Heart right ventricle (tissue), 16 donors: ENCODE measurements around the gene MAMDC2. TPM values are rescaled to one million over a fixed set of nuclear protein-coding genes. Genes with fewer than 3 reads are reported as not detected.

ENCODE experiments used
- ATAC-seq, 8 donors: fragments of 200-7000 bp; cut with Tn5 transposase; one replicate each; pipeline ENCODE4 v1.9.1; 2020; ENCODE audit warnings: mild to moderate bottlenecking in 8 of 8, moderate library complexity in 8 of 8, moderate number of reproducible peaks in 1 of 8
- DNase-seq, 2 donors: peaks; one replicate each; pipeline ENCODE4 v3.0.0-alpha.2; 2020
- H3K27ac ChIP-seq, 10 donors: fragments of 200-600 bp; sonication (generic) in 2 of 10; one replicate each; pipeline versions ENCODE4 v1.5.0 to v1.8.0; 2020 to 2022; ENCODE audit warnings: mild to moderate bottlenecking in 3 of 10
- H3K27me3 ChIP-seq, 7 donors: fragments of 200-600 bp; one replicate each; pipeline ENCODE4 v1.8.0; 2021 to 2022; ENCODE audit warnings: mild to moderate bottlenecking in 2 of 7
- H3K36me3 ChIP-seq, 9 donors: fragments of 200-600 bp; sonication (generic) in 1 of 9; one replicate each; pipeline versions ENCODE4 v1.5.0 to v1.8.0; 2020 to 2022; ENCODE audit warnings: mild to moderate bottlenecking in 2 of 9
- H3K4me1 ChIP-seq, 9 donors: fragments of 200-600 bp; sonication (generic) in 1 of 9; one replicate each; pipeline versions ENCODE4 v1.5.0 to v1.8.0; 2020 to 2022; ENCODE audit warnings: mild to moderate bottlenecking in 4 of 9
- H3K4me3 ChIP-seq, 10 donors: fragments of 200-600 bp; sonication (generic) in 2 of 10; one replicate each; pipeline versions ENCODE4 v1.5.0 to v1.8.0; 2020 to 2022; ENCODE audit warnings: mild to moderate bottlenecking in 7 of 10, moderate library complexity in 2 of 10
- H3K9me3 ChIP-seq, 11 donors: fragments of 200-600 bp in 10 of 11; sonication (generic) in 2 of 11; one replicate each; pipeline versions ENCODE4 v1.5.0 to v1.8.0; 2013 to 2022; ENCODE audit warnings: mild to moderate bottlenecking in 2 of 11, control low read depth in 1 of 11, moderate library complexity in 1 of 11
- WGBS, 2 donors: extraction: QIAGEN DNeasy Blood & Tissue Kit; methylation state at CpG; one replicate each; pipeline ENCODE4 v1.1.7; 2013; ENCODE audit warnings: inconsistent platforms in 1 of 2; 5-methylcytosine and 5-hydroxymethylcytosine counted together
- intact Hi-C, 10 donors: fragments of 100-400 bp; cut with DNase I; formaldehyde crosslinking; loops; one replicate each; pipeline versions ENCODE4 v1.11.1 to v1.14.2; 2022
- polyA plus RNA-seq, 2 donors: library from polyadenylated mRNA; stranded (reverse); fragments of 200-250 nt; gene quantifications; one replicate each; pipeline ENCODE4 v1.2.3, GENCODE V29; 2013
- total RNA-seq, 10 donors: library from RNA; stranded (reverse); fragmentation: NEBNext Ultra II Directional in 3 of 10; extraction: Animal tissue kit (Norgen Biotek cat#: 25700) in 3 of 10; gene quantifications; one replicate each; pipeline versions ENCODE4 v1.2.1 to v1.2.4, GENCODE V29; 2021 to 2023
- TF ChIP-seq, protein P1 (sequence below), 9 donors: fragments of 200-600 bp; sonication (generic) in 2 of 9; IDR thresholded peaks; one replicate each; pipeline versions ENCODE4 v1.5.0 to v1.8.0; 2021 to 2022; ENCODE audit warnings: antibody characterized with exemption in 9 of 9, mild to moderate bottlenecking in 5 of 9, moderate library complexity in 1 of 9
- donor health status: Arrhythmogenic right ventricular cardiomyopathy.
- donor health status: ischemic (EF 13 %, LVEDD 7.1; RV severe dilation, severe dysfunction).
- donor health status: healthy with polysubstance abuse.
- donor health status: DM: no; HTN: yes; CAD: no.
- donor health status: DM: no; HTN: no; CAD: no.
- donor health status: ischemic (EF 25% LVEDD 6.9; RV normal size, moderate dysfunction).
- donor health status: ischemic (EF 25% LVEDD 5.7; RV mildly dilated, moderate dysfunction).
- donor health status: healthy.
- donor health status: DM: yes; HTN: yes; CAD: no.
- donor health status: Ischemic cardiomyopathy.
- donor health status: ischemic (EF 35%, LVEDD 5.7; RV mildly dilated, moderate dysfunction).
- donor health status: nonischemic (EF 11% LVEDD 7.7; RV severe dilation, severe dysfunction).
- donor health status: DM: yes; HTN: yes; CAD: no.
- donor health status: PGD.
- donor health status: ischemic (EF 29% LVEDD 5.4; RV normal size, mild dysfunction).
- donor health status: nonischemic (EF 23%, LVEDD 6.1; RV moderate dilation, normal function).

The MAMDC2 gene
- total and polyA plus RNA-seq, 12 donors: 2.3 to 11.8 (median 5.8) TPM

- 55 to 66% methylated on average over 1 of the region's 1 CpG for WGBS, 2 donors
- Histone ChIP-seq H3K4me1 (peaks cover 0 to 53% (median 46%) of the 10 kb centered on the region in 9 donors), H3K4me3 (no peak overlapping the region), H3K36me3 (peaks cover 0 to 72% (median 19%) of the 10 kb centered on the region in 9 donors), H3K27me3 (no peaks in the 10 kb centered on the region), H3K9me3 (no peaks in the 10 kb centered on the region), H3K27ac (peak overlapping the region in 8 of 10 donors; percentile 19 to 64 (median 51))
- DNase-seq: no peak
- TF ChIP-seq, protein P1, sequence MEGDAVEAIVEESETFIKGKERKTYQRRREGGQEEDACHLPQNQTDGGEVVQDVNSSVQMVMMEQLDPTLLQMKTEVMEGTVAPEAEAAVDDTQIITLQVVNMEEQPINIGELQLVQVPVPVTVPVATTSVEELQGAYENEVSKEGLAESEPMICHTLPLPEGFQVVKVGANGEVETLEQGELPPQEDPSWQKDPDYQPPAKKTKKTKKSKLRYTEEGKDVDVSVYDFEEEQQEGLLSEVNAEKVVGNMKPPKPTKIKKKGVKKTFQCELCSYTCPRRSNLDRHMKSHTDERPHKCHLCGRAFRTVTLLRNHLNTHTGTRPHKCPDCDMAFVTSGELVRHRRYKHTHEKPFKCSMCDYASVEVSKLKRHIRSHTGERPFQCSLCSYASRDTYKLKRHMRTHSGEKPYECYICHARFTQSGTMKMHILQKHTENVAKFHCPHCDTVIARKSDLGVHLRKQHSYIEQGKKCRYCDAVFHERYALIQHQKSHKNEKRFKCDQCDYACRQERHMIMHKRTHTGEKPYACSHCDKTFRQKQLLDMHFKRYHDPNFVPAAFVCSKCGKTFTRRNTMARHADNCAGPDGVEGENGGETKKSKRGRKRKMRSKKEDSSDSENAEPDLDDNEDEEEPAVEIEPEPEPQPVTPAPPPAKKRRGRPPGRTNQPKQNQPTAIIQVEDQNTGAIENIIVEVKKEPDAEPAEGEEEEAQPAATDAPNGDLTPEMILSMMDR (IDR thresholded peaks at IDR 0.05): no peak
- peak in 4 of 8 donors; percentile 30 to 57 (median 50) for ATAC-seq
- intact Hi-C loops: loop anchor here in 2 of 10 donors (5.0 to 10.0 kb wide), 3 partner anchors 61 to 339 kb away; partner anchors contain the start of gene KLF9 (in 1 of the 2)
Observed at GRCh38 chr9:70263421-70263820, 219.8 kb downstream of the MAMDC2 start.

Other genes with a start within 250 kb of the MAMDC2 start
- under 1 TPM in 5 of 10 donors, not detected in 5; 0.31 to 0.82 (median 0.57) TPM for gene CFAP95, start 223.0 kb upstream of the MAMDC2 start, total RNA-seq
- gene CFAP95, start 223.0 kb upstream of the MAMDC2 start, polyA plus RNA-seq: not detected
- 10 to 100 TPM in 8 of 10 donors, 1 to 10 TPM in 2; 9.3 to 16.4 (median 13.7) TPM for gene SMC5, start 215.1 kb downstream of the MAMDC2 start, total RNA-seq
- 10 to 100 TPM in 1 of 2 donors, 1 to 10 TPM in 1; 6.9 to 11.0 TPM for gene SMC5, start 215.1 kb downstream of the MAMDC2 start, polyA plus RNA-seq